ENCODE data around the gene MICAL2.

MICAL2 gene

DNA sequence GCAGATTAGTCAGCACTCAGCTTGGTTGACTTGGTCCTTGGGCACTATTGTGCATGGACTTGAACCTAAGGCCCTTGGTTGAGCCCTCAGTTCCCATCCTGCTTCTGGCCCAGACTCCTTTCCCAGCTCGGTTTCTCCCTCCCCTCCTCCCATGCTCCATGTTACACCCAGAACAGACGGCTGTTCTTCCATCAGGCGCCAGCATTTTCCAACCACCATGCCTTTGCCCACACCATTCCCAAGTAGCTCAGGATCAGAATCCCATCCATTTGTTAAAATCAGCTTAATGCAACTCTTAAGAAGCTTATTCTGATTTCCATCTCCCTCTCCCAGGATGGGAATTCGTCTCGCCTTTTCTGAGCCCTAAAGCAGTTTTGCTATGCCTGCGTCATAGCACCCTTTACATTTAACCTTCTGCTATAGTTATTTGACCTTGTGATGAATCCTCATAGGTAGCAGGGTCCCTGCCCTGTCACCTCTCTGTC, 110.7 kb downstream of the MICAL2 start:
- H3K9me3 ChIP-seq (ENCODE audit: control insufficient read depth, low read length), result no peaks in the 10 kb centered on the region
- no peak overlapping the region for H3K4me3 ChIP-seq (ENCODE audit: low read length)
- H3K9ac ChIP-seq (ENCODE audit: low read length), result no peak overlapping the region
- H3K36me3 ChIP-seq (ENCODE audit: control insufficient read depth, insufficient read depth, low read length), result no peaks in the 10 kb centered on the region
- peaks cover 85% of the 10 kb centered on the region for H3K4me1 ChIP-seq (ENCODE audit: control insufficient read depth, insufficient read depth, low read length)
- no peaks in the 10 kb centered on the region for H3K27me3 ChIP-seq (ENCODE audit: control insufficient read depth, insufficient read depth, low read length)

- Histone ChIP-seq H3K36me3 (ENCODE audit: control insufficient read depth, insufficient read depth, low read length) (no peaks in the 10 kb centered on the region), H3K9me3 (ENCODE audit: control insufficient read depth, low read length) (no peaks in the 10 kb centered on the region), H3K4me1 (ENCODE audit: control insufficient read depth, insufficient read depth, low read length) (peaks cover 73% of the 10 kb centered on the region), H3K4me3 (ENCODE audit: low read length) (no peak overlapping the region), H3K9ac (ENCODE audit: low read length) (no peak overlapping the region), H3K27me3 (ENCODE audit: control insufficient read depth, insufficient read depth, low read length) (no peaks in the 10 kb centered on the region)
Measured at GRCh38 chr11:12222055-12222792, 111.8 kb downstream of the MICAL2 start.

DNA sequence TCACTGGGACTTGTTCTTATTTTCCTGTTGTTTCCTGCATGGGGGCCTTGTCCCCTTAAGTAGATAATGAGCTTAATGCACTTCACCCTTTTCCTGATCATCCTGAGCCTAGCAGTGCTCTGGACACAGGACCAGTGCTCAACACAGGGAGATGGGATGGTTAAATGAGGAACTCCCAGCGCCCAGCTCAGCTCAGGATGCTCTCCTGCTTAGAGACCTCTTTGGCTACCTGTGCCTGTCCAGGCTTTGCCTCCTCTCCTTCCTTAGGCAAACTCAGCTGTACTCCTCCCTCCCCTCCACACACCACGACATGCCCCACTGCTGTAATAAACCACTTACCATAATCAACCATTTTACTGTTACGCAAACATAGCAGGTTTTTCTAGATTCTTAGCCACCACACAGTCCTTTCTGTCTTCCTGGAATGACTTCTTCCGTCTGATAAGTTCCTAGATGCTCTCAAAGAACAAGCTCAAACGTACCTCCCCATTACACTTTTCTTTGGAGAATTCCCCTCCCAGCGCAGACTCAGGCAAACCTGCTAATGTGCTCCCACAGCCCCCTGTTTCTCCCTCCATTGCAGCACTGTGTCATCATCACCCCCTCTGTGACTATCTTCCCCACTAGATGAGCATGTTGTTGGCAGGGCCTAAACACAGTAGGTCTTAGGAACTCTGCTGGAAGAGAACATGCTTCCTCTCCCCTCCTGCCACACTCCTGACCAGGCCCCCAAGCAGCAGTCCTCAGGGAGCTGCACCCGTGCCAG, 113.6 kb downstream of the MICAL2 start:
- H3K9ac ChIP-seq (ENCODE audit: low read length), result no peak overlapping the region
- no peaks in the 10 kb centered on the region for H3K36me3 ChIP-seq (ENCODE audit: control insufficient read depth, insufficient read depth, low read length)

GRCh38 chr11:12224537-12224893, 114.1 kb downstream of the MICAL2 start:
- Histone ChIP-seq H3K36me3 (ENCODE audit: control insufficient read depth, insufficient read depth, low read length) (peaks cover 4% of the 10 kb centered on the region), H3K9me3 (ENCODE audit: control insufficient read depth, low read length) (no peaks in the 10 kb centered on the region), H3K9ac (ENCODE audit: low read length) (no peak overlapping the region), H3K4me1 (ENCODE audit: control insufficient read depth, insufficient read depth, low read length) (peaks cover 62% of the 10 kb centered on the region), H3K4me3 (ENCODE audit: low read length) (no peak overlapping the region), H3K27me3 (ENCODE audit: control insufficient read depth, insufficient read depth, low read length) (no peaks in the 10 kb centered on the region)

More for the DNA sequence above, 113.6 kb downstream of the MICAL2 start:
- no peak overlapping the region for H3K4me3 ChIP-seq (ENCODE audit: low read length)
- no peaks in the 10 kb centered on the region for H3K9me3 ChIP-seq (ENCODE audit: control insufficient read depth, low read length)
- no peaks in the 10 kb centered on the region for H3K27me3 ChIP-seq (ENCODE audit: control insufficient read depth, insufficient read depth, low read length)
- peaks cover 62% of the 10 kb centered on the region for H3K4me1 ChIP-seq (ENCODE audit: control insufficient read depth, insufficient read depth, low read length)

DNA sequence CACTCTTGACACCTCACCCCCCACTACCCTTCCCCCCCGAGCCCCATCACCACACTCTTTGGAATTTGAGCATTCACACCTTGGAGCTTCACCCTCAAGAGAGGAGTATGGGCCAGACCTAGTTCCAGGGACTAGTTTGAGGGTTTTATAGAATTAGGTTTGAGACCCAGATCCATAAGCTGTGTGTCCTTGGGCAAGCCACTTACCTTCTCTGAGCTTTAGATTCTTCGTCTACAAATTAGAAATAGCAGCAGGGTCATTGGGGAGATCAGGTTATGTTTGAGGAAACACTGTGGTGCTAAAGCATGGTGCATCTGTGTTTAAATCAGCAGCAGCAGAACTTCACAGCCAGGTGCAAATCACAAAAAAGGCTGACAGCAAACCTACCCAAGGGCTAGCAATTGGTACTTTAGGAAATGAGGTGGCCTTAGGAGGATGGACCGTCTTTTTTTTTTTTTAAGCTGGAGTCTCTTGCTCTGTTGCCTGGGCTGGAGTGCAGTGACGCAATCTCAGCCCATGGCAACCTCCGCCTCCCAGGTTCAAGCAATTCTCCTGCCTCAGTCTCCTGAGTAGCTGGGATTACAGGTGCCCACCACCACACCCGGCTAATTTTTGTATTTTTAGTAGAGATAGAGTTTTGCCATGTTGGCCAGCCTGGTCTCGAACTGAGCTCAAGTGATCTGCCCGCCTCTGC, 114.8 kb downstream of the MICAL2 start:
- Histone ChIP-seq H3K9me3 (ENCODE audit: control insufficient read depth, low read length) (no peaks in the 10 kb centered on the region), H3K4me1 (ENCODE audit: control insufficient read depth, insufficient read depth, low read length) (peaks cover 62% of the 10 kb centered on the region), H3K4me3 (ENCODE audit: low read length) (no peak overlapping the region), H3K9ac (ENCODE audit: low read length) (no peak overlapping the region), H3K36me3 (ENCODE audit: control insufficient read depth, insufficient read depth, low read length) (peaks cover 11% of the 10 kb centered on the region), H3K27me3 (ENCODE audit: control insufficient read depth, insufficient read depth, low read length) (no peaks in the 10 kb centered on the region)

- peaks cover 16% of the 10 kb centered on the region for H3K36me3 ChIP-seq (ENCODE audit: control insufficient read depth, insufficient read depth, low read length)
- peaks cover 57% of the 10 kb centered on the region for H3K4me1 ChIP-seq (ENCODE audit: control insufficient read depth, insufficient read depth, low read length)
- H3K27me3 ChIP-seq (ENCODE audit: control insufficient read depth, insufficient read depth, low read length), result no peaks in the 10 kb centered on the region
- no peak overlapping the region for H3K9ac ChIP-seq (ENCODE audit: low read length)
- no peak overlapping the region for H3K4me3 ChIP-seq (ENCODE audit: low read length)
- H3K9me3 ChIP-seq (ENCODE audit: control insufficient read depth, low read length), result no peaks in the 10 kb centered on the region
Measured at GRCh38 chr11:12226093-12226492, 115.7 kb downstream of the MICAL2 start.

DNA sequence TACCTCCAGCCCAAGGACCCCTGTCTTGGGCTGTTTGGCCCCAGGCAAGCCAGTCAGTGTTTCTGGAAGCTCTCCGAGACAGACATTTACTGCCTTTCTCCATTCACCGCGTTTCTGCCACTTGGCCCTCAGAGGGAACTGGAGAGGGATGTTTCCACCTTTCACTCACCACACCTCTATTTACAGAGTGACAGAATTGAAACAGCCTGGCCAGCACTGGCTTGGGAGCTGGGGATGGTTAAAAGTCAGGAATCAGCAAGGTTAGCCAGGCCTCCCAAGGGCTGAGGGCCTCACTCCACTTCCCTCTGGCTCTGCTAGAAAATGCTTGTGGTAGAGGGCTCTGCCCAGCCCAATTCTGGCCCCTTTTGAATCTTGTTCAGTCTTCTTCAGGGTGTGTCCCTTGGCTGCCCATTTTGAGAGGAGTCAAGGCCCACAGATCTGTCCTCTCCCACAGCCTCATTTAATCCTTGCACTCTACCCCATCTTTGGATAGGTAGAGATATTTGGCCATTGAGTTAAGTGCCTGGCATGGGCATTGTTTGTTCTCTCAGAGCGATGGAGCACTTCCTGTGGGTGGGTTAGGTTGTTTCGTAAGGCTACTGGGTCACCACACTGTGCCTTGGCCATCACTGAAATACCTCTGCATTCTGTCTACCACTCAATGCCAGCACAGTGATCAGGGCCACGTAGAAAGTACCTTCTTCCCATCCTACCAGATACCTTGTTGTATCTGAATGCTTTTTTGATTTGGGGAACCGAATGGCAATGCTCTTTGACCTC, 119.2 kb downstream of the MICAL2 start:
- Histone ChIP-seq H3K36me3 (ENCODE audit: control insufficient read depth, insufficient read depth, low read length) (peaks cover 23% of the 10 kb centered on the region), H3K9me3 (ENCODE audit: control insufficient read depth, low read length) (no peaks in the 10 kb centered on the region), H3K4me3 (ENCODE audit: low read length) (no peak overlapping the region), H3K27me3 (ENCODE audit: control insufficient read depth, insufficient read depth, low read length) (no peaks in the 10 kb centered on the region), H3K9ac (ENCODE audit: low read length) (peak overlapping the region; percentile 45), H3K4me1 (ENCODE audit: control insufficient read depth, insufficient read depth, low read length) (peaks cover 30% of the 10 kb centered on the region)

DNA sequence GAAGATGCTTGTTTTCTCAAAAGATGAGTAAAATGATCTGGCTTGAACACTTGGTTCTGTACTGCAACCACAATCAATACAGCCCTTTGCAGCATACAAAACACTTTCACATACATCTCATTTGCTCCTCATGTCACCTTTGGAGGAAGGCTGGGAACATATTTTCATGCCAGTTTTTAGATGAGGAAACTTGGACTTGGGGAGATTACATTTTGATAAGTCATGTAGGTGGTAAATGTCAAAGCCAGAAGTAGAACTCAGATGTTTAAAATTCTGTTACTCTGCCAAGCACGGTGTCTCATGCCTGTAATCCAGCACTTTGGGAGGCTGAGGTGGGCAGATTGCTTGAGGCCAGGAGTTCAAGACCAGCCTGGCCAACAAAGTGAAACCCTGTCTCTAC, 121.8 kb downstream of the MICAL2 start:
- no peaks in the 10 kb centered on the region for H3K27me3 ChIP-seq (ENCODE audit: control insufficient read depth, insufficient read depth, low read length)
- no peak overlapping the region for H3K4me3 ChIP-seq (ENCODE audit: low read length)
- H3K9me3 ChIP-seq (ENCODE audit: control insufficient read depth, low read length), result no peaks in the 10 kb centered on the region
- H3K4me1 ChIP-seq (ENCODE audit: control insufficient read depth, insufficient read depth, low read length), result peaks cover 40% of the 10 kb centered on the region
- H3K36me3 ChIP-seq (ENCODE audit: control insufficient read depth, insufficient read depth, low read length), result peaks cover 23% of the 10 kb centered on the region
- no peak overlapping the region for H3K9ac ChIP-seq (ENCODE audit: low read length)

- Histone ChIP-seq H3K4me3 (ENCODE audit: low read length) (no peak overlapping the region), H3K36me3 (ENCODE audit: control insufficient read depth, insufficient read depth, low read length) (peaks cover 23% of the 10 kb centered on the region), H3K4me1 (ENCODE audit: control insufficient read depth, insufficient read depth, low read length) (peaks cover 40% of the 10 kb centered on the region), H3K27me3 (ENCODE audit: control insufficient read depth, insufficient read depth, low read length) (no peaks in the 10 kb centered on the region), H3K9ac (ENCODE audit: low read length) (no peak overlapping the region), H3K9me3 (ENCODE audit: control insufficient read depth, low read length) (no peaks in the 10 kb centered on the region)
Measured at GRCh38 chr11:12232817-12233601, 122.6 kb downstream of the MICAL2 start.

DNA sequence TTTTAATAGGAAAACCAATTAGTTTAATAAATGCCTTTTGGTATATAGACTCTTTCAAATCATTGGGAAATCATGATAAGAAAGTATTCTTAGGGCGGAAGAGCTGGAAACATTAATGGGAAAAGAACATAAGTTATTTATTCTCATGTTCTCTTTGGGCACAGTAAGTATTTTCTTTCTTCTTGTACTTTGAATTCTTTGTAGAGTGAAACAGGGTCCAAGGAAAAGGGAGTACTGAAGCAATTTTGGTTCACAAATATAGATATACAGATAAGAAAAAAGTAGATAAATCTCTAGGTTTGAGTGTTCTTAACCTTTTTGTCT, 123.2 kb downstream of the MICAL2 start:
- Histone ChIP-seq H3K4me1 (ENCODE audit: control insufficient read depth, insufficient read depth, low read length) (peaks cover 37% of the 10 kb centered on the region), H3K27me3 (ENCODE audit: control insufficient read depth, insufficient read depth, low read length) (no peaks in the 10 kb centered on the region), H3K4me3 (ENCODE audit: low read length) (no peak overlapping the region), H3K36me3 (ENCODE audit: control insufficient read depth, insufficient read depth, low read length) (peaks cover 23% of the 10 kb centered on the region), H3K9me3 (ENCODE audit: control insufficient read depth, low read length) (no peaks in the 10 kb centered on the region), H3K9ac (ENCODE audit: low read length) (no peak overlapping the region)

DNA sequence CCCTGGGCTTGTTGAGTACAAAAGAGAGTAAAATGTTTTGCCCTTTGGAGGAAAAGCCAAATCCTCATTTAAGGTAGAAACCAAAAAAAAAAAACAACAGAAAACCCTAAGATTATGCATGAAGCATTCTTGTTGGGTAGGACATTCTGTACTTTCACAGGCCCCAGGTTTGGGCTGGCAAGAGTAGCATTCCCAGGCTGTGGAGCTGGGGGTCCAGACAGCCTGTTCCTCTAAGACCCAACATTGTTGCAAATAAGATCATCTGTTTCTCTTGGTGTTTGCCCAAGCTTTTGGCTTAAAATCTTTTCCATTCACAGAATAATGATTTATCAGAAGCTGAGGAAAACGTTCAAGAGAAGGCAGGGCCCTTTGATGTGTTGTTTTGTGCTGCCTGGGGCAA, 123.8 kb downstream of the MICAL2 start:
- Histone ChIP-seq H3K4me3 (ENCODE audit: low read length) (no peak overlapping the region), H3K27me3 (ENCODE audit: control insufficient read depth, insufficient read depth, low read length) (no peaks in the 10 kb centered on the region), H3K4me1 (ENCODE audit: control insufficient read depth, insufficient read depth, low read length) (peaks cover 34% of the 10 kb centered on the region), H3K9ac (ENCODE audit: low read length) (no peak overlapping the region), H3K9me3 (ENCODE audit: control insufficient read depth, low read length) (no peaks in the 10 kb centered on the region), H3K36me3 (ENCODE audit: control insufficient read depth, insufficient read depth, low read length) (peaks cover 21% of the 10 kb centered on the region)
